Erythroblast (primary cell): ENCODE data around the gene WDR91.

Experiments used
- GATA1 ChIP-seq: IDR thresholded peaks from 2 replicates; pipeline ENCODE4 v1.6.1; 2011; ENCODE audit warnings: low read depth, mild to moderate bottlenecking, control low read depth, low read length, moderate library complexity
- POLR2A ChIP-seq: IDR thresholded peaks from 2 replicates; pipeline ENCODE4 v1.6.1; 2011; ENCODE audit warnings: mild to moderate bottlenecking, low read length

DNA sequence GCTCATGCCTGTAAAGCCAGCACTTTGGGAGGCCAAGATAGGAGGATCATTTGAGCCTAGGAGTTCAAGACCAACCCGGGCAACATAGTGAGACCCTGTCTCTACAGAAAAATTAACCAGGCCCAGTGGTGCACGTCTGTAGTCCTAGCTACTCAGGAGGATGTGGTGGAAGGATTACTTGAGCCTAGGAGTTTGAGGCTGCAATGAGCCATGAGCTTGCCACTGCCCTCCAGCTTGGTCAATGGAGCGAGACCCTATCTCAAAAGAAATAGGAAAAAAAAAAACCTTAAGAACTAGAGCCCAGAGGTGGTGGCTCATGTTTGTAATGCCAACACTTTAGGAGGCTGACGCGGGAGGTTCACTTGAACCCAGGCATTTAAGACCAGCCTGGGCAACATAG, 24.5 kb upstream of the WDR91 start:
- TF ChIP-seq POLR2A (no peak), GATA1 (no peak)
